ENCODE results near the gene SKIL. TPM values are rescaled to one million over a fixed set of nuclear protein-coding genes. Genes with fewer than 3 reads are reported as not detected.

Gene SKIL
- total RNA-seq, 1 donor from 2014 or later, result 83.0 TPM

DNA sequence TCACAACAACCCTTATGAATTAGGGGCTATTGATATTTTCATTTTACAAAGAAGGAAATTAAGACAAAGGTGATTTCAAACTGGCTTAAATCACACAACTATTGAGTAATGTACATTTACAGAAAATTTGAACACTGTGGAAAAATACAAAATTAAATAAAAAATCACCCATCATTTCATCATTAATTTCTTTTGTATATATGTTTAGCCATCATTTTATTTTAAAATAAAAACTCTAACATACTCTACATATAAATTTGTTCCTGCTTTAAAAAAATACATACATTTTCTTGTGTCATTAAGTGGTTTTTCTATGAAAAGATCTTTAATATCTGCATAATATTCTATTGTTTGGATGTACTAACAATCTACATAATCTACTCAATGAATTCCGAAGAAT lies 81.3 kb downstream of the SKIL start:
- TF ChIP-seq CTCF (IDR thresholded peaks at IDR 0.05), result no peak
- Mint-ChIP-seq H3K36me3 (ENCODE audit: unreplicated experiment) (peaks cover under 1% of the 10 kb centered on the region), H3K4me3 (ENCODE audit: unreplicated experiment) (no peak overlapping the region), H3K27ac (ENCODE audit: unreplicated experiment) (no peak overlapping the region), H3K27me3 (ENCODE audit: unreplicated experiment) (no peaks in the 10 kb centered on the region), H3K4me1 (ENCODE audit: unreplicated experiment) (no peaks in the 10 kb centered on the region), H3K9me3 (ENCODE audit: unreplicated experiment) (no peaks in the 10 kb centered on the region)
- no peak for DNase-seq (ENCODE audit: extremely low spot score, unreplicated experiment)

GRCh38 chr3:170440344-170440743 lies 82.8 kb downstream of the SKIL start:
- no peak for TF ChIP-seq CTCF (IDR thresholded peaks at IDR 0.05)
- Mint-ChIP-seq H3K9me3 (ENCODE audit: unreplicated experiment) (no peaks in the 10 kb centered on the region), H3K27me3 (ENCODE audit: unreplicated experiment) (no peaks in the 10 kb centered on the region), H3K4me3 (ENCODE audit: unreplicated experiment) (no peak overlapping the region), H3K27ac (ENCODE audit: unreplicated experiment) (no peak overlapping the region), H3K36me3 (ENCODE audit: unreplicated experiment) (no peaks in the 10 kb centered on the region), H3K4me1 (ENCODE audit: unreplicated experiment) (no peaks in the 10 kb centered on the region)
- no peak for DNase-seq (ENCODE audit: extremely low spot score, unreplicated experiment)

GRCh38 chr3:170441412-170441811 lies 83.9 kb downstream of the SKIL start:
- no peak for TF ChIP-seq CTCF (IDR thresholded peaks at IDR 0.05)
- DNase-seq (ENCODE audit: extremely low spot score, unreplicated experiment), result no peak
- Mint-ChIP-seq H3K27ac (ENCODE audit: unreplicated experiment) (no peak overlapping the region), H3K27me3 (ENCODE audit: unreplicated experiment) (no peaks in the 10 kb centered on the region), H3K36me3 (ENCODE audit: unreplicated experiment) (no peaks in the 10 kb centered on the region), H3K9me3 (ENCODE audit: unreplicated experiment) (no peaks in the 10 kb centered on the region), H3K4me1 (ENCODE audit: unreplicated experiment) (no peaks in the 10 kb centered on the region), H3K4me3 (ENCODE audit: unreplicated experiment) (no peak overlapping the region)

DNA sequence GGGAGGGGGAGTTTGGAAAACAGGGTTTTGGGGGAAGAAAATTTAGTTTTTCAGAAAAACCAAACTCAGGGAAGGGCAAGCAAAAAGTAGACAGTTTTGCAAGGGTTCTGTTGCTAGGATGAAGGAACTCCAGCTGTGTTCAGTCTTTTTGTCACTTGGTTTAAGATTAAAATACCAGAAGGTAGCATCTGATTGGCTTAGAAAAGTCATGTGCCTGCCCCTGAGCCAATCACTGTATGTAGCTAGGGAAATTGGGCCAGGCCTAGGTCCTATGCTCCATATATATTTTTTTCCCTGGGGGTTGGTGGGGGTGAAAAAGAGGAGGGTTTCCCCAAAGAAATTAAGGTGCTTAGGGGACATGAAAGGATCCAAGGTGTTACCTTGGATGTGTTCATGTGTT lies 85.4 kb downstream of the SKIL start:
- Mint-ChIP-seq H3K27me3 (ENCODE audit: unreplicated experiment) (no peaks in the 10 kb centered on the region), H3K4me1 (ENCODE audit: unreplicated experiment) (no peaks in the 10 kb centered on the region), H3K36me3 (ENCODE audit: unreplicated experiment) (no peaks in the 10 kb centered on the region), H3K4me3 (ENCODE audit: unreplicated experiment) (no peak overlapping the region), H3K9me3 (ENCODE audit: unreplicated experiment) (no peaks in the 10 kb centered on the region), H3K27ac (ENCODE audit: unreplicated experiment) (no peak overlapping the region)
- no peak for TF ChIP-seq CTCF (IDR thresholded peaks at IDR 0.05)
- DNase-seq (ENCODE audit: extremely low spot score, unreplicated experiment), result no peak

GRCh38 chr3:170443457-170443856 lies 85.9 kb downstream of the SKIL start:
- Mint-ChIP-seq H3K4me1 (ENCODE audit: unreplicated experiment) (no peaks in the 10 kb centered on the region), H3K9me3 (ENCODE audit: unreplicated experiment) (no peaks in the 10 kb centered on the region), H3K4me3 (ENCODE audit: unreplicated experiment) (no peak overlapping the region), H3K36me3 (ENCODE audit: unreplicated experiment) (no peaks in the 10 kb centered on the region), H3K27ac (ENCODE audit: unreplicated experiment) (no peak overlapping the region), H3K27me3 (ENCODE audit: unreplicated experiment) (no peaks in the 10 kb centered on the region)
- DNase-seq (ENCODE audit: extremely low spot score, unreplicated experiment), result no peak
- no peak for TF ChIP-seq CTCF (IDR thresholded peaks at IDR 0.05)

Small RNAs within 50 kb of the gene (microRNA-seq; reads per million reads assigned to microRNA genes)
- not detected for gene MIR6828 (ENCODE audit: unreplicated experiment)

Other genes starting within 250 kb of the SKIL start
- 52.3 and 63.8 TPM in 2 replicates for gene PHC3, start 176.0 kb upstream of the SKIL start, total RNA-seq
- gene PRKCI, start 135.3 kb upstream of the SKIL start, total RNA-seq, result 43.8 and 48.0 TPM in 2 replicates
- 10.8 and 13.8 TPM in 2 replicates for gene CLDN11, start 61.2 kb downstream of the SKIL start, total RNA-seq
- gene SLC7A14, start 228.4 kb downstream of the SKIL start, total RNA-seq, result 1.8 and 2.1 TPM in 2 replicates

All from osteocyte (in vitro differentiated cells).